ENCODE measurements around the gene CDH9. TPM values are rescaled to one million over a fixed set of nuclear protein-coding genes. Genes with fewer than 3 reads are reported as not detected.
"Not testable (repeated sequence)": the region's sequence is repeated elsewhere in the genome, so short reads cannot be mapped to it uniquely, and the experiment has no call there.

CDH9 gene
- total RNA-seq, 1 donor: not detected

- TF ChIP-seq CTCF (IDR thresholded peaks at IDR 0.05; ENCODE audit: insufficient read depth, low read length): no peak
- no peak overlapping the region for H3K4me3 ChIP-seq (ENCODE audit: low read depth, low read length)
- no peak for DNase-seq (ENCODE audit: low read depth)
These were observed 182.1 kb downstream of the CDH9 start for GRCh38 chr5:26856238-26856637.

- not testable (repeated sequence) for H3K4me3 ChIP-seq (ENCODE audit: low read depth, low read length); DNase-seq (ENCODE audit: low read depth)
These were observed 185.9 kb downstream of the CDH9 start for GRCh38 chr5:26852450-26852849.

DNA sequence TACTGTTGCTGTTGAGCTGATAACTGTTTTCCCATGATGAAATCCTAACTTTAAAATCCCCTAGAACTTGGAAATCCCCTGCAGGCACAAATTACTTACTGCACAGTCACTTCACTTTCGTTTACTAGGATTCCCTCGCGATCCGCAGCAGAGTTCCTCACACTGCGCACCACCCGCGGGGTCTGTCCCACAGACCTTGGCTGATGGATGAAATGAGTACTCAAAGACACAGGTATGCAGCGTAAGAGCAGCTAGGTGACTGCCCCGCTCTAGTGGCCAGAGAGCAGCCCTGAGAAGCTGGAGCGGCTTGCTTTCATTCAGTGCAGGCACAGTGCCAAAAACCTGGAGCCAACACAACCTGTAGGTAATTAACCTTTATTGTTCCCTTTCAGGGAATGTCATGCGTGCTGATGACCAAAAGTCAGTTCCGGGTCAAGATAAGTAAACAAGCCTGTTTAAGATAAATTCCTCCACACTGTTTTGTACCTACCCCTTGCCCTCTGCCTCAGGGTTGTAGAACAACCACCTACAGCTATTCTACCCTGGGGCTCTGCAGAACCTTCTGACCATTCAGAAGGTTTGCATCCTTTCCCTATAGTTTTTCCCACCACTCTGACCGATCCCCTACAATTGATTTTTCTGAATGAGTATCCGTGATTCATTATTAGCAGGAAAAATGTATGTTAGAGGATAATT is 191.2 kb downstream of the CDH9 start:
- TF ChIP-seq CTCF (IDR thresholded peaks at IDR 0.05; ENCODE audit: insufficient read depth, low read length): no peak
- no peak overlapping the region for H3K4me3 ChIP-seq (ENCODE audit: low read depth, low read length)
- DNase-seq (ENCODE audit: low read depth): no peak

DNA sequence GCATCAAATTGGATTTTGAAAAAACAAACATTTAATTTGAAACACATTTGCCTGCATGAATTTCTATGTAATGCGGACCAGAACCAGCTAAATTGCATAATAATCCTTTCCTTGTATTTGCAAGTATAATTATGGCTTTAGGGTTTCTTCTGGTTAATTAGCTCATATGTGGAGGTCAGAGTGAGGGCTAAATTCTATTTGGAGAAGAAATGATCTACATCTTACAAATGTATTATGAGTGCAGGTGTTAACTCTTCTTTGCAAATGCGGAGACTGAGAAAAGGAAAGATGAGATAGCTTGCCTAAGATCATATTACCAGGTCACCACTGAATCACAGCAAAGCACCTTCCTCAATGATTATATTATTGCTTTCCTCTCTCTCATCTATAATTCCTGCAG is 194.7 kb downstream of the CDH9 start:
- TF ChIP-seq CTCF (IDR thresholded peaks at IDR 0.05; ENCODE audit: insufficient read depth, low read length): no peak
- no peak overlapping the region for H3K4me3 ChIP-seq (ENCODE audit: low read depth, low read length)
- DNase-seq (ENCODE audit: low read depth): no peak

DNA sequence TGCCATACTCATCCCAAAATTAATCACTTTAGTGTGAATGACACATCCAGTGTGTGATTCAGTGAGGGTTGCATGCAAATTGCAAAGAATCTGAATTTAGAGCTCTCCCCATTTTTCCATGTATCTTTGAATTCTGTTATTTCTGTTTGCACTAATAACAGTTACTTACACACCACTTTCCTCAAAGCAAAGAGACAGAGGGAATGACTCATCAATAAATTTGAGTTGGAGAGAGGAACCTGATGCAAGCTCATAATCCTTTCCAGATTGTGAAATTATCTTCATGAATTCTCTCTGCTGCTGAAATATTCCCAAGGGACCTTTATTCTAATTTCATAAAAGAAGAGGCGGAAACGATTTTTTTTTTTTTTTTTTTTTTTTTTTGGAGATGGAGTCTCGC is 204.8 kb downstream of the CDH9 start:
- no peak for TF ChIP-seq CTCF (IDR thresholded peaks at IDR 0.05; ENCODE audit: insufficient read depth, low read length)
- DNase-seq (ENCODE audit: low read depth): no peak

More for the DNA sequence above, 204.8 kb downstream of the CDH9 start:
- no peak overlapping the region for H3K4me3 ChIP-seq (ENCODE audit: low read depth, low read length)

All from fibroblast of the aortic adventitia (primary cell).